ENCODE results near the gene NDEL1. TPM values are rescaled to one million over a fixed set of nuclear protein-coding genes. Genes with fewer than 3 reads are reported as not detected.
A peak's percentile ranks its signal among the peaks of the same experiment; 100 is the strongest.

NDEL1 gene
- total RNA-seq, 1 experiment from 2014 or later: 78.4 TPM

- Histone ChIP-seq H3K27ac (peak overlapping the region; percentile 82), H3K79me2 (ENCODE audit: low read depth) (no peaks in the 10 kb centered on the region), H3K9me3 (ENCODE audit: insufficient read depth, low read depth) (no peaks in the 10 kb centered on the region), H3K4me2 (peak overlapping the region; percentile 69), H2AFZ (peak overlapping the region; percentile 86), H4K20me1 (ENCODE audit: insufficient read depth) (no peaks in the 10 kb centered on the region), H3K4me1 (replicated peaks; ENCODE audit: insufficient read depth) (no peaks in the 10 kb centered on the region; the same call in 1 of the 2 replicates), H3K4me3 (peak overlapping the region; percentile 41; the same call in 1 of the 2 replicates), H3K36me3 (ENCODE audit: low read depth) (no peaks in the 10 kb centered on the region), H3K27me3 (ENCODE audit: insufficient read depth, low read depth) (no peaks in the 10 kb centered on the region), H3K9me2 (ENCODE audit: insufficient read depth) (no peaks in the 10 kb centered on the region), H3F3A (ENCODE audit: insufficient read depth, low read depth) (0 out of 2 replicates have a peak, but pooled peaks cover 3% of the 10 kb centered on the region)
- intact Hi-C loops (cut with micrococcal nuclease; ENCODE audit: unreplicated experiment): loop anchor here (1.0 kb wide), 1 partner anchor 23 kb away; no protein-coding TSS in a partner anchor
- ChIA-PET CTCF (interaction anchor here (0.5 to 1.3 kb wide), 2 partner anchors 25 to 652 kb away, joined by 3 read pairs; no protein-coding TSS in a partner anchor), POLR2A (ENCODE audit: unreplicated experiment) (interaction anchor here (0.6 to 1.1 kb wide), 2 partner anchors 11 to 707 kb away, joined by 3 to 4 read pairs; partner anchors contain the start of gene RNF222)
- no TSS peak for BruUV-seq (replicated peaks)
- TF ChIP-seq CTCF (conservative IDR thresholded peaks at IDR 0.05) (no peak), EZH2 (IDR thresholded peaks at IDR 0.05; ENCODE audit: low read depth) (no peak)
- DNase-seq: peak; percentile 82 to 89
Observed at GRCh38 chr17:8408371-8408770, 27.3 kb upstream of the NDEL1 start.

- POLR2A ChIA-PET (ENCODE audit: unreplicated experiment): interaction anchor here (0.6 to 0.7 kb wide), 5 partner anchors 25 to 200 kb away, joined by 3 to 8 read pairs (median 4); partner anchors contain the start of gene NDEL1
- no peaks in the 10 kb centered on the region for H3K36me3 ChIP-seq (ENCODE audit: low read depth)
- H2AFZ ChIP-seq: no peak overlapping the region
- TF ChIP-seq EZH2 (IDR thresholded peaks at IDR 0.05; ENCODE audit: low read depth) (no peak), CTCF (conservative IDR thresholded peaks at IDR 0.05) (peak; percentile 80)
- peak; percentile 49 to 81 for DNase-seq
- CTCF ChIA-PET: interaction anchor here (0.5 to 1.9 kb wide), 8 partner anchors 10 to 298 kb away, joined by 3 to 23 read pairs (median 4); partner anchors contain the start of gene NDEL1
- intact Hi-C loops (cut with micrococcal nuclease; ENCODE audit: unreplicated experiment): loop anchor here (10.0 kb wide), 1 partner anchor 335 kb away; the partner anchor contains the start of gene CCDC42
- no peaks in the 10 kb centered on the region; the same call in 1 of the 2 replicates for H3K4me1 ChIP-seq (replicated peaks; ENCODE audit: insufficient read depth)
- no peaks in the 10 kb centered on the region for H3K27me3 ChIP-seq (ENCODE audit: insufficient read depth, low read depth)
- no peak overlapping the region for H3K4me2 ChIP-seq
- 0 out of 2 replicates have a peak, but pooled peaks cover 3% of the 10 kb centered on the region for H3F3A ChIP-seq (ENCODE audit: insufficient read depth, low read depth)
- no TSS peak for BruUV-seq (replicated peaks)
- no peaks in the 10 kb centered on the region for H3K79me2 ChIP-seq (ENCODE audit: low read depth)
- no peak overlapping the region for H3K4me3 ChIP-seq
- no peaks in the 10 kb centered on the region for H3K9me2 ChIP-seq (ENCODE audit: insufficient read depth)
- no peaks in the 10 kb centered on the region for H3K9me3 ChIP-seq (ENCODE audit: insufficient read depth, low read depth)
- no peaks in the 10 kb centered on the region for H4K20me1 ChIP-seq (ENCODE audit: insufficient read depth)
- H3K27ac ChIP-seq: no peak overlapping the region
Observed at GRCh38 chr17:8409966-8410882, 25.5 kb upstream of the NDEL1 start.

GRCh38 chr17:8410883-8411238 is 24.8 kb upstream of the NDEL1 start:
- Histone ChIP-seq H3K36me3 (ENCODE audit: low read depth) (no peaks in the 10 kb centered on the region), H3K9me2 (ENCODE audit: insufficient read depth) (no peaks in the 10 kb centered on the region), H3K4me1 (replicated peaks; ENCODE audit: insufficient read depth) (no peaks in the 10 kb centered on the region; the same call in 1 of the 2 replicates), H3K9me3 (ENCODE audit: insufficient read depth, low read depth) (no peaks in the 10 kb centered on the region), H3K4me2 (no peak overlapping the region), H2AFZ (no peak overlapping the region), H3K27ac (no peak overlapping the region), H4K20me1 (ENCODE audit: insufficient read depth) (no peaks in the 10 kb centered on the region), H3K27me3 (ENCODE audit: insufficient read depth, low read depth) (no peaks in the 10 kb centered on the region), H3F3A (ENCODE audit: insufficient read depth, low read depth) (0 out of 2 replicates have a peak, but pooled peaks cover 3% of the 10 kb centered on the region), H3K79me2 (ENCODE audit: low read depth) (no peaks in the 10 kb centered on the region), H3K4me3 (no peak overlapping the region)
- BruUV-seq (replicated peaks): no TSS peak
- TF ChIP-seq CTCF (conservative IDR thresholded peaks at IDR 0.05) (no peak), EZH2 (IDR thresholded peaks at IDR 0.05; ENCODE audit: low read depth) (no peak)
- ChIA-PET CTCF (interaction anchor here (1.0 to 1.9 kb wide), 3 partner anchors 25 to 27 kb away, joined by 3 to 23 read pairs (median 4); partner anchors contain the start of gene NDEL1), POLR2A (ENCODE audit: unreplicated experiment) (interaction anchor here (0.6 kb wide), 2 partner anchors 25 to 32 kb away, joined by 3 to 4 read pairs; partner anchors contain the start of gene NDEL1)
- no peak for DNase-seq
- intact Hi-C loops (cut with micrococcal nuclease; ENCODE audit: unreplicated experiment): loop anchor here (10.0 kb wide), 1 partner anchor 334 kb away; the partner anchor contains the start of gene CCDC42
